ENCODE measurements around the gene DEFB118. TPM values are rescaled to one million over a fixed set of nuclear protein-coding genes. Genes with fewer than 3 reads are reported as not detected.

DEFB118 gene
- total RNA-seq, 4 donors from 2014 or later: not detected

Small RNAs within 50 kb of the gene (small RNA-seq; reads per million reads assigned to genes)
- 0 reads per million in 4 donors for gene DEFB117
- 0 reads per million in 4 donors for gene RF00561
- 0 reads per million in 4 donors for gene RNA5SP480

Other genes with a start within 250 kb of the DEFB118 start
- not detected for gene DEFB115, start 110.9 kb upstream of the DEFB118 start, total RNA-seq
- not detected for gene DEFB116, start 60.0 kb upstream of the DEFB118 start, total RNA-seq
- gene DEFB119, start 22.0 kb downstream of the DEFB118 start, total RNA-seq: not detected
- gene DEFB121, start 37.6 kb downstream of the DEFB118 start, total RNA-seq: not detected
- gene DEFB123, start 72.0 kb downstream of the DEFB118 start, total RNA-seq: not detected
- not detected for gene DEFB124, start 106.5 kb downstream of the DEFB118 start, total RNA-seq
- gene REM1, start 106.7 kb downstream of the DEFB118 start, total RNA-seq: 1 to 10 TPM in 2 of 4 donors, under 1 TPM in 1, not detected in 1; 0.18 to 4.0 (median 1.3) TPM
- 100 to 1,000 TPM in 2 of 4 donors, 10 to 100 TPM in 2; 76.3 to 162 (median 108) TPM for gene HM13, start 145.8 kb downstream of the DEFB118 start, total RNA-seq
- gene ID1, start 236.7 kb downstream of the DEFB118 start, total RNA-seq: 100 to 1,000 TPM; 422 to 839 (median 555) TPM